ENCODE results near the gene LMF1.

- TF ChIP-seq POLR2A (IDR thresholded peaks at IDR 0.05) (no peak), CTCF (IDR thresholded peaks at IDR 0.05) (no peak)
These were observed 97.5 kb downstream of the LMF1 start for GRCh38 chr16:873243-873661.
